ENCODE results near the gene PITX2. TPM values are rescaled to one million over a fixed set of nuclear protein-coding genes. Genes with fewer than 3 reads are reported as not detected.

PITX2 gene
- total and polyA plus RNA-seq, 8 donors = 0.09 to 0.16 TPM; not detected in 6

DNA sequence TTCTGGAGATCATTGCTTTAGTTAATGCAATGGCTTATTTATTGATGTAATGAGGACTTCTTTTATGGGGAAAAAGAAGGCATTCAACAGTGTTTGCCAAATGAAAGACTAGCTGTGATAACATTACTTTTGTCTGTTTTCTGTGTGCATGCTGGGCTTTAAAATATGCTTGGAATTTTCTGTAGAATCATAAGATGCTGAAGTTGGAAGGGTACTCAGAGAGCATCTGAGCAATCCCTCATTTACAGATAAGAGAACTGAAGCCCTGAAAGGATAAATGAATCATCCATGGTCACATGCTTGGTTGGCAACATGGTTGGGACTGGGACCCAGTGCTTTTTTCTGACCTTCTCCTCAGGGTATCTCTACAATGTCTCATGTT is 31.4 kb upstream of the PITX2 start:
- no peak for FAIRE-seq
- Histone ChIP-seq H3K36me3 (no peaks in the 10 kb centered on the region), H3K9me3 (no peaks in the 10 kb centered on the region), H3K4me1 (no peaks in the 10 kb centered on the region), H3K27ac (no peak overlapping the region), H3K27me3 (no peaks in the 10 kb centered on the region), H3K4me3 (no peak overlapping the region)
- DNase-seq = no peak
- ATAC-seq = no peak
- TF ChIP-seq, protein P1, sequence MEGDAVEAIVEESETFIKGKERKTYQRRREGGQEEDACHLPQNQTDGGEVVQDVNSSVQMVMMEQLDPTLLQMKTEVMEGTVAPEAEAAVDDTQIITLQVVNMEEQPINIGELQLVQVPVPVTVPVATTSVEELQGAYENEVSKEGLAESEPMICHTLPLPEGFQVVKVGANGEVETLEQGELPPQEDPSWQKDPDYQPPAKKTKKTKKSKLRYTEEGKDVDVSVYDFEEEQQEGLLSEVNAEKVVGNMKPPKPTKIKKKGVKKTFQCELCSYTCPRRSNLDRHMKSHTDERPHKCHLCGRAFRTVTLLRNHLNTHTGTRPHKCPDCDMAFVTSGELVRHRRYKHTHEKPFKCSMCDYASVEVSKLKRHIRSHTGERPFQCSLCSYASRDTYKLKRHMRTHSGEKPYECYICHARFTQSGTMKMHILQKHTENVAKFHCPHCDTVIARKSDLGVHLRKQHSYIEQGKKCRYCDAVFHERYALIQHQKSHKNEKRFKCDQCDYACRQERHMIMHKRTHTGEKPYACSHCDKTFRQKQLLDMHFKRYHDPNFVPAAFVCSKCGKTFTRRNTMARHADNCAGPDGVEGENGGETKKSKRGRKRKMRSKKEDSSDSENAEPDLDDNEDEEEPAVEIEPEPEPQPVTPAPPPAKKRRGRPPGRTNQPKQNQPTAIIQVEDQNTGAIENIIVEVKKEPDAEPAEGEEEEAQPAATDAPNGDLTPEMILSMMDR (IDR thresholded peaks at IDR 0.05) = no peak
- intact Hi-C loops (cut with DNase I) = no loop called here

DNA sequence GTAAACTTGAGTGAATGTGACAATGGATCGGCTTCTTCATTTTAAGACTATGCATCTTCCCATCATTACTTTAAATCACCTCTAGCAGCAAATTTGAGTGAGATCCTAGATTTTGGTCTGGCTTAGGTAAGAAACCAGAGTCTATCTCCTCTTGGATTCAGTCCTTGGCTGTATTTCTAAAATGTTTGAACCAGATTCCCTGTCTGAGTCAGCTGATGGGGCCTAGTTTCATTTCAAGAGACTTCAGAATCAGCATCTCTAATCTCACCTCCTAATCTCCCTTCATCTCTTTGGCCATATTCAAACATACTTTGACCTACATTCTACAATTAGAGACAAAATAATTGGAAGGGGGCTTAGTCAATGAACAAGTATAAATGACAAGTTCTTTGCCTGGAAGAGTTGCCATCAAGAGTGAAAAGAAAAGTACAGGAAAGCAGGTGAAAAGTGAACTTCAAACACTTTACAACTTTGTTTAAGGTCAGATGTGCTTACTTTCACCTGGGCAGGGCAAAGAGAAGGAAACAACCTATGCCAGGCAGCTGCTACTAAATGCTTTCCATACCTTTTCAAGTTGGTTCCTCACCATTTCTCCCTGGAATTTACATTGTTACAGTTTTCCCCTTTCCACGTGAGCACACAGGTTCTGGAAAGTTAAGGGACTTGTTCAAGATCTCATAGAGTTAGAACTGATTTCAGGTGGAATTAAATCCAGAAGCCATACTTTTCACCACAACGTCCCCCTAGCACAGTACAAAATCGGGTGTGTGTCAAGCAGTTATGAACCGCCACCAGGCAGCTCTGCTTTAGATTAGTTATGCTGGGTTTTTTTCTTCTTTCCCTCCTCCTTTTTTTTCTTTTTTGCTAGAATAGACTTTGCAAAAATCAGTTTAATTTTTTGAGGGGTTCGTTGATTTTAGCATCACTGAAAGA is 30.7 kb upstream of the PITX2 start:
- no peak for ATAC-seq
- TF ChIP-seq, protein P1 (IDR thresholded peaks at IDR 0.05) = no peak
- no peak for DNase-seq
- Histone ChIP-seq H3K36me3 (no peaks in the 10 kb centered on the region), H3K27ac (no peak overlapping the region), H3K4me3 (no peak overlapping the region), H3K9me3 (no peaks in the 10 kb centered on the region), H3K4me1 (no peaks in the 10 kb centered on the region), H3K27me3 (no peaks in the 10 kb centered on the region)
- FAIRE-seq = no peak
- WGBS, 2 donors = 58 to 60% methylated on average over 6 of the region's 6 CpGs
- intact Hi-C loops (cut with DNase I) = no loop called here

DNA sequence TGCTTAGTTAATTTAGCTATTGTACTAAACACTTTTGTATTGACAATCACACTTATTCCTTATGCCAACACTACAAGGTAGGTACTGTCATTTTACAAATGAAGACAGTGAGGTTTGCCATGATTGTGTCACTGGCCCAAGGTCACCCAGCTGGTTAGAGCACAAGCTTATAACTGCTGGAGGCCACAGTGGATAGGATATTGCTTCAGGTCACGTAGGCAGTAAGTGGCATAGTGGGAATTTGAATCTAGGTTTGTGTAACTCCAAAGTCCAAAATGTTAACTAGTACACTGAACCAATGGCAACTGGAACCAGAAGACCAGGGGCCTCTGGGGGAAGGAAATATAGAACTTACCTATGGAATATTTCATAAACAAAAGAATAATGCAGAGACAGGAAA is 21.1 kb upstream of the PITX2 start:
- H3K27ac ChIP-seq = no peak overlapping the region
- no peaks in the 10 kb centered on the region for H3K9me3 ChIP-seq
- no peaks in the 10 kb centered on the region for H3K4me1 ChIP-seq
- WGBS, 2 donors = 44 to 67% methylated on average over 1 of the region's 1 CpG
- intact Hi-C loops (cut with DNase I) = no loop called here
- H3K4me3 ChIP-seq = no peak overlapping the region
- FAIRE-seq = no peak
- H3K27me3 ChIP-seq = peaks cover 0 to 36% (median 5%) of the 10 kb centered on the region in 4 donors
- TF ChIP-seq, protein P1 (IDR thresholded peaks at IDR 0.05) = no peak
- no peak for ATAC-seq
- DNase-seq = no peak
- no peaks in the 10 kb centered on the region for H3K36me3 ChIP-seq

DNA sequence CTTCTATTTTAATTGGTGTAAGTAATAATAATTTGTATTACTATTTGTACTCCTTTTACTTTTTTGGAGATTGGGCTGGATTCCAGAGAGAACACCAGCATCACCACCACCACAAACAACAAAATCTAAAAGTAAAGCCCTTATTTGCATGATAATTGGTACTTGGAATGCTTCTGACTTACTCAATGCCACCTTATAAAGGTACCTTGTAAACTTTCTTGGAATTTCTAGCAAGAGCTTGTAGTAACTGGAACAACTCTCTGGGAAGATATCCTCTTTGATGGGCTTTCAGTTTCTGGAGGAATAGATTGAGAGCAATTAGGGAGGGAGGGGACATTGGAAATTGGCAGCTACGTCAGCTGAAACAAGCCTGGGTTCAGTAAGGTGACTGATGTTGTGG is 20.2 kb upstream of the PITX2 start:
- no peaks in the 10 kb centered on the region for H3K9me3 ChIP-seq
- WGBS, 2 donors = 68 to 90% methylated on average over 1 of the region's 1 CpG
- no peaks in the 10 kb centered on the region for H3K36me3 ChIP-seq
- FAIRE-seq (no peak), DNase-seq (no peak), ATAC-seq (no peak)
- TF ChIP-seq, protein P1 (IDR thresholded peaks at IDR 0.05) = no peak
- intact Hi-C loops (cut with DNase I) = no loop called here
- no peak overlapping the region for H3K4me3 ChIP-seq
- no peak overlapping the region for H3K27ac ChIP-seq
- H3K27me3 ChIP-seq = peaks cover 0 to 46% (median 9%) of the 10 kb centered on the region in 4 donors
- H3K4me1 ChIP-seq = no peaks in the 10 kb centered on the region

DNA sequence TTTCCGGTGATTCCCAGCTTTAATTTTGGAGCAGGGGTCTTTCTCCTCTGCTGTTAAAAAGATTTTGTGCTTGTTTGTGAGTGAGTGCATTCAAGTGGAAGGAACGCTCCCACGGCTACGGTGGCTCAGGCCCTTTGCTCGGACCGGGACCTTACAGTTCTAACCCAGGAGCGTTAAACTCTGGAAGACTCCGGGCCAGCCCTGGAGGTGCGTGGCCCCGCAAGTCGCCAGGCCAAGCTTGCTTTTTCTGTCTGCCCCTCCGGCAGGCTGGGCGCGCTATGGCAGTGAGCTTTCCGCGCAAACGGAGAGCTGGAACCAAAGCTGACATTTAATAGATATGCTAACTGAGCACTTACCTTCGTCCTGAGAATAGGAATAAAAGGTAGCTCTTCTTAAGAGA is 18.3 kb upstream of the PITX2 start:
- H3K27me3 ChIP-seq = peaks cover 0 to 58% (median 12%) of the 10 kb centered on the region in 4 donors
- H3K4me1 ChIP-seq = no peaks in the 10 kb centered on the region
- H3K9me3 ChIP-seq = no peaks in the 10 kb centered on the region
- H3K36me3 ChIP-seq = no peaks in the 10 kb centered on the region
- WGBS, 2 donors = 10 to 12% methylated on average over 18 of the region's 18 CpGs
- intact Hi-C loops (cut with DNase I) = no loop called here
- ATAC-seq (no peak), DNase-seq (no peak), FAIRE-seq (no peak)
- H3K27ac ChIP-seq = no peak overlapping the region
- TF ChIP-seq, protein P1 (IDR thresholded peaks at IDR 0.05) = no peak
- H3K4me3 ChIP-seq = no peak overlapping the region

Data from pancreas (tissue), 10 donors.